ENCODE measurements around the gene LYSMD3.

Gene LYSMD3

GRCh38 chr5:90547072-90547536, 17.7 kb upstream of the LYSMD3 start:
- no peak for DNase-seq

DNA sequence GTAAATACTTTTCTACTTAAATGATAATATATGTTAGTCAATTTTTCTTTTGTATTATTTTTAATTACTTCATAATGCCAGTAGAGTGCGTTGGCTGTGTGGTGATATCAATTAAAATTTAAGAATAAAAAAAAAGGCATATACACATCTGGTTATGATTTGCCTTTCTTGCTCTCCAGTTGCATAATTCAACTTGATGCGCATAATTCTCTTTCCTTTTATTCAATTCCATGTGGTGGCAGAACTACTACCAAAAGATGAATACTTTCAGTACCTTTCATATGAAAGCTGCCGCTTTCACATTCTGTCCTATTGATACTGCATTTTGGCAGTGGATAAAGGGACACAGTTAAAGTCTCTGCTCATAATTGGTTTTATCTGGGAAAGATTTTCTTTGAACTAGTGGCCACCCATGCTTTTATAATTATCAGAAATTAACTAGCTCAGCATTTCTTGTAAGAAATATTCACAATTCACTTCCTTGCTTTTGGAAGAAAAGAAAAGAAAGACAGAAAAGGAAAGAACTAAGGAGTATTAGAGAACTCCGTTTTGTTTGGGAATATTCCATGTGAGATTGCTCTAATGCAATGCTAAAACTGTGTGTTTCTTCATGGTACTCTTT, 16.9 kb upstream of the LYSMD3 start:
- no peak for DNase-seq

DNA sequence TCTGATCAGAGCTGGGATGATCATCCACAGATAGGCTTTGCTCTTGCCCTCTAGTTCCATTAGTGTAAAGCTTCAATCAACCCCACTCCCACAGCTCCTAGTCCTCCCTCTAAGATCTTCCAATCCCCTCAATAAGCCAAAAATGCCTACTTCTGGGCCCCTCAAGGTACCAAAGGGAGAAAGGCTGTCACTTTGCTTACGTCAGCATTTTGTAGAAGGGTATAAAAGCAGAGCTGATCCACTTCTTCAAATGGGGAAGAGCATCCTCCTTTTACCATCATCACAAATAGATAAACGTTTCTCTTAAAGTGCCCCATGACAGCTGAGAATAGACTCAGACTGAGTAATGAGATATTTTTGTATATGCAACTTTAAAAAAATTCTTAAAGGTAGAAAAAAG, 16.1 kb upstream of the LYSMD3 start:
- no peak for DNase-seq

- DNase-seq = no peak
These were observed 13.6 kb upstream of the LYSMD3 start for GRCh38 chr5:90542827-90543519.

DNA sequence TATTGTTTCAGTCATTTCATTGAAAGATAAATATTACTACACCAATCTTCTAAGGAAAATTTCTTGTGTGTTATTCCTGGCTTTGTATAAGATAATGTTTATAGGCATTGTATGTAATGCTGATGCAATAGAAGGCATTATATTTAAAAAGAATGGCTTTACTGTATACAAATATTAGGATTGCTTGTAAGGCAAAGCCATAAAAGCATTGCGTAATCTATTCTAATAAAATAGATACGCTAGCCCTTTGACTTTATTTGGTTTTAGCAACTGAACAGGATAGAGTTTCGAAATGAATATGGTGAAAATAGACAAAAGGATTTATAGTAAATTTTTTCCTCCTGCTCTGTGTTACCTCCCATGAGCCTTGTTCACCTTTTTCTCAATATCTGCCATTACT, 5.5 kb upstream of the LYSMD3 start:
- no peak for DNase-seq

DNA sequence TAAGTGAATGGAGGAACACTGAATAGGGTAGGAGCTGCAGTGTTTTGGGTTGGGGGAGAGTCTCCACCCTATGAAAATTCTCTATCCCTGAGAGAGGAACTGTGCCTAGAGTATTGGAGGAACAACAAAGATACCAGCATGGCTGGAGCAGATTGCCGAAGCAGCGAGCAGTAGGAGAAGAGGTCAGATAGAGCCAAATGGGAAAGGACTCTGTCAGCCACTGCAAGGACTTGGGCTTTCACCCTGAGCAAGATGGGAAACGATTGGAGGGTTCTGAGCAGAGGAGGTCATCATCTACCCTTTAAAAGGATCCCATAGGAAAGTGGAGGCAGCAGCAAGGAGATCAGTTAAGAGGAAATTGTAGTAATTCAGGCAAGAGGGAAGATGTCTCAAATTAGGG, 4.4 kb upstream of the LYSMD3 start:
- DNase-seq = no peak

DNA sequence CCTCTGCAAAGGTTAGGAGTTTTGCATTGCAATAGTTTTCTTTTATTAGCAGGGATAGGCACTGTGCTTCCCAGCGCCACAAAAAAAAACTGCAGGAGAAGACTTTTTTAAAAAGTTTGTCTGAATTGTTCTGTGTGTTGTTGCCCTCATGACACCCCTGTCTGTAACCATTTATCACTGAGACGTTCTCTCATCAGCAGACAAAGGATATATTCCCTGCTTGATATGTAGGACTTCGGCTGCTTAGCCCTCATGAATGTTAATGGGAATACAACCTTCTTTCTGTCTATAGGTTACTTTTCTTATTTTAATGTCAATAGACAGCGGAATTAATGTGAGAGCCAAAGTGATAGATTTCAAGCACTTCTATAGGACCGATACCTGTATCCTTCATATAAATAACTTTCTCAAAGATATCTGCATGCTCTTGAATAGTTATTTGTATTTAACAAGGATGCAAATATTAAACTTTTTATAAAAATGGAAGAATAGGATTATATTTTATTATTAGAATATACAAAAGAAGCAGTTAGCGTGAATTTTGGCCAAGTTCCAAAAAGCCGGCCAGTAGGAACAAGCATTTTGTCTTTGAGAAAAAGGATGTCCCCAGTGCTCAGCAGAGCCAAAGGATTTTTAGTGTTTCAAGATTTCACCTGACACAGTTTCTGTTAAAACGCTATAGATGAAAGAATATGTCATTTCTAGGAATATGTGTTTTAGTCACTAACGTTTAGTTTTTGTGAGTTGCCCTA, 1.5 kb upstream of the LYSMD3 start:
- no peak for DNase-seq

GRCh38 chr5:90529939-90530677, 724 bp upstream of the LYSMD3 start:
- DNase-seq = peak; percentile 66 to 70

DNA sequence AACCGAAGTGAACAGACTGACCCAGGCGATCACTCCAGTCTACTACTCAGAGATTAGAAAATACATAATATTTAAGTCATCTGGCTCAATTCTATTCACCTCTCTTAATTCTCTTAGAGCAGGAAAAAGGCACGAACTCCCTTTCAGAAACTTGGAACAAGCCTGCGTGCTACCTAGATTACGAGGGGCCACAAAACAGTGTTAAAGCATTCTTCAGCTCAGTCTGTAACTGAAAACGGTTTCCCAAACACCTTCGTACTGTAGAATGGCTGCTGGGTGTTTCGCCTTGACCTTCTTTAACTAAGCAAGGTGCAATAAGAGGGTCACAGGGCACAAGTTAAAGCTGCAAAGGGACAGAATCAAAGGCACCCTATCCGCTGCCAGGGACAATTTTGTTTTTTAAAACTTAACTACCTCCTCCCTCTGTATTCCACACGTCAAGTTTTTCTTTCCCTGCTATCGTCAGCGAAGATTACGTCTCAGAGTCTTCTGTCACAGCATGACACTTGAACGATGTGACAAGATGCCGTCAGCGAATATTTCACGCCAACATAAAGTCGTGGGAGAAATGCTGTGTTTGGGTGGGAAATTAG, 687 bp downstream of the LYSMD3 start:
- DNase-seq = peak; percentile 42 to 44

GRCh38 chr5:90519081-90519480, 10.3 kb downstream of the LYSMD3 start:
- no peak for DNase-seq

- DNase-seq = no peak
These were observed 10.7 kb downstream of the LYSMD3 start for GRCh38 chr5:90518661-90519060.

DNA sequence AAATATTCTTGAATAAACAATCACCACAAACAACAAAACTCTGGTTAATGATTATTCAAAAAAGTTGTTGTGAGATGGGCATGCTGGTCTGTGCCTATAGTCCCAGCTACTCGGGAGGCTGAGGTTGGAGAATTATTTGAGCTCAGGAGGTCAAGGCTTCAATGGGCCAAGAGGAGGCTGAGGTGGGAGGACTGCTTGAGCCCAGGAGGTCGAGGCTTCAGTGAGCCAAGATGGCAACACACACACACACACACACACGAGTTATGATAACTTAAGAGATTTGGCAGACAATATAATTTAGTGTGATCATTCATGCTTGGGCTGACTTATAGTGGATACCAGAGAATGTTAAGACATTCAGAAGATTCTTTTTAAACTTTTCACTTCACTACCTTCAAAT, 14.9 kb downstream of the LYSMD3 start:
- DNase-seq = no peak

GRCh38 chr5:90510438-90510837, 18.9 kb downstream of the LYSMD3 start:
- DNase-seq = no peak

DNA sequence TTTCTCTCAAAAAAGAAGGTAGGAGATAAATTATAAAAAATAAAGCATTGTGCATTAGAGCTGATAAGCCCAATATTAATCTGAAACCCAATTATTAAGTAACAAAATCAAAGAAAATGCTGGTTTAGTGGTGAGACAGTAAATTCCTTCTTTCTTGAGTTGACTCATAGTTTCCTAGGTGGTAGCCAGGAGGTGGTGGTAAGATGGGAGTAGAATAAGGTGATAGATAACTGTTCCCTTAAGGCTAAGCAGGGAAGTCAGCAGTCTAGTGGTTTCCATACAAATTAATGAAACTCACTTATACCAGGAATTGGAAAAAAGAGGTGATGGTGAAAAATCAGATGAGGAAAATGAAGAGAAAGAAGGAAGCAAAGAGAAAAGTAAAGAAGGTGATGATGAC, 23.2 kb downstream of the LYSMD3 start:
- DNase-seq = no peak

DNA sequence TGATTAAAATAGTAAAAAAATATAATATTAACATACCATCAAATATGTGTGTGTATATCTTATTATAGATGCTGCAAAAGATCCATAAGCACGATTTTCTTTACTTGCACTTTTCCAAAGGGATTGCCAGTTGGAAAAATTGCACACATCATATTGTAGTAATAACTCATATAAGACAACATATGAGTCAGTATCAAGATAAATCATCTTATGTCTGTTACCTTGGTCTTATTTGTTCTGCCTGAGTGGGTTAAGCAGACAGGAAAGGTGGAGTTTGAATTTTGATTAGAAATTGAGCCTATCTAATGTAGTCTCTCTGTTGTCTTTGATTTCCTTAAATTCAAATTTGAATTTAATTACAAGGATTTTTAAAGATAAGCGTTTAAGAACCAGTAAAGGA, 24.6 kb downstream of the LYSMD3 start:
- DNase-seq = no peak

- DNase-seq = no peak
These were observed 25.8 kb downstream of the LYSMD3 start for GRCh38 chr5:90503596-90503995.

- DNase-seq = no peak
These were observed 34.2 kb downstream of the LYSMD3 start for GRCh38 chr5:90495146-90495545.

- DNase-seq = no peak
These were observed 35.3 kb downstream of the LYSMD3 start for GRCh38 chr5:90494043-90494442.

DNA sequence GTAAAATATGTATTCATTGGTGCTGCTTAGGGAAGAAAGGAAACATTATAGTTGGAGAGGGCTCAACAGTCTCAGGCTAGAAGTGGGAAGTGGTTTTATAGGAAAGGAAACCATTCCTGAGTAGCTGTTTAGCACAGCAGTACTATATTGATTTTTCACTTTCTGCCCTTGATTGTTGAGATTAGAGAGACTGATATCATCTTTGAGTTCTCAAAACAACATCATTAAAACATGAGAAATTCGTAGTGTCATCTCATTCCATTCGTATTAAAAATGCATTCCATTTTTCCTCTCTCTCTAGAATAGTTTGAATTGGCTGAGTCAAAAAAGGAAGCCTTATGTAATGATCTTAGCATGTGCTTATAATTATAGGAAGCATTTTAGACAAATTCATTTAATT, 40.6 kb downstream of the LYSMD3 start:
- no peak for DNase-seq

GRCh38 chr5:90484540-90484939, 44.8 kb downstream of the LYSMD3 start:
- DNase-seq = no peak

GRCh38 chr5:90483206-90483605, 46.2 kb downstream of the LYSMD3 start:
- DNase-seq = no peak

GRCh38 chr5:90480699-90481098, 48.7 kb downstream of the LYSMD3 start:
- no peak for DNase-seq

Data from inflammatory macrophage (primary cell).